GM23248 (cell line): Measurements from ENCODE around the gene DNAJC22. TPM values are rescaled to one million over a fixed set of nuclear protein-coding genes. Genes with fewer than 3 reads are reported as not detected.

Source experiments
- DNase-seq: peaks from one replicate; pipeline ENCODE4 v3.0.0-alpha.2; 2015
- H2AFZ ChIP-seq: fragments of 200-600 bp; sonication (generic); 2 replicates; pipeline ENCODE4 v1.6.1; 2016; ENCODE audit warnings: antibody characterized with exemption
- H3F3A ChIP-seq: fragments of 200-600 bp; sonication (generic); 2 replicates; pipeline ENCODE4 v1.6.1; 2016; ENCODE audit warnings: mild to moderate bottlenecking, antibody characterized with exemption, mixed run types; ENCODE audit not compliant: insufficient read depth
- H3K27ac ChIP-seq: fragments of 200-600 bp; sonication (generic); 2 replicates; pipeline ENCODE4 v1.5.1; 2016; ENCODE audit warnings: mild to moderate bottlenecking
- H3K27me3 ChIP-seq: fragments of 200-600 bp; sonication (generic); replicated peaks from 2 replicates; pipeline ENCODE4 v1.6.1; 2016; ENCODE audit warnings: mild to moderate bottlenecking; ENCODE audit not compliant: insufficient read depth
- H3K36me3 ChIP-seq: fragments of 200-600 bp; sonication (generic); 2 replicates; pipeline ENCODE4 v1.6.1; 2016; ENCODE audit warnings: low read depth, mild to moderate bottlenecking
- H3K4me1 ChIP-seq: fragments of 200-600 bp; sonication (generic); 2 replicates; pipeline ENCODE4 v1.6.1; 2016; ENCODE audit warnings: mild to moderate bottlenecking; ENCODE audit not compliant: insufficient read depth
- H3K4me2 ChIP-seq: fragments of 200-600 bp; sonication (generic); one replicate; pipeline ENCODE4 v1.6.1; 2016; ENCODE audit warnings: mild to moderate bottlenecking; ENCODE audit not compliant: unreplicated experiment
- H3K4me3 ChIP-seq: fragments of 200-600 bp; sonication (generic); 2 replicates; pipeline ENCODE4 v1.5.1; 2016; ENCODE audit warnings: mild to moderate bottlenecking
- H3K79me2 ChIP-seq: fragments of 200-600 bp; sonication (generic); 2 replicates; pipeline ENCODE4 v1.6.1; 2016; ENCODE audit warnings: mild to moderate bottlenecking; ENCODE audit not compliant: insufficient read depth
- H3K9ac ChIP-seq: fragments of 200-600 bp; sonication (generic); 2 replicates; pipeline ENCODE4 v1.6.1; 2016; ENCODE audit warnings: mild to moderate bottlenecking
- H3K9me2 ChIP-seq: fragments of 200-600 bp; sonication (generic); 2 replicates; pipeline ENCODE4 v1.6.1; 2016; ENCODE audit warnings: mixed run types, mild to moderate bottlenecking, moderate library complexity; ENCODE audit not compliant: insufficient read depth
- H3K9me3 ChIP-seq: fragments of 200-600 bp; sonication (generic); one replicate; pipeline ENCODE4 v1.6.1; 2017; ENCODE audit warnings: low read depth
- H4K20me1 ChIP-seq: fragments of 200-600 bp; sonication (generic); 2 replicates; pipeline ENCODE4 v1.6.0; 2016; ENCODE audit not compliant: insufficient read depth
- EZH2 ChIP-seq: fragments of 200-600 bp; sonication (generic); IDR thresholded peaks from 2 replicates; pipeline ENCODE4 v1.6.1; 2018; ENCODE audit warnings: antibody characterized with exemption, mild to moderate bottlenecking; ENCODE audit not compliant: insufficient read depth, poor library complexity, severe bottlenecking
- EZH2phosphoT487 ChIP-seq: fragments of 200-600 bp; sonication (generic); IDR thresholded peaks from 2 replicates; pipeline ENCODE4 v1.6.1; 2018; ENCODE audit warnings: antibody characterized with exemption, moderate library complexity, mild to moderate bottlenecking, low read depth; ENCODE audit not compliant: insufficient read depth
- WGBS, 2 experiments: methylation state at CpG; one replicate each; pipeline ENCODE4 v1.1.6; 2015 to 2017; ENCODE audit warnings: low lambda C conversion rate in 2 of 2, low coverage in 1 of 2; ENCODE audit errors: missing lambda C conversion rate in 2 of 2; 5-methylcytosine and 5-hydroxymethylcytosine counted together
- in situ Hi-C: fragments of 300-500 bp; cut with MboI; formaldehyde crosslinking; loops from 2 replicates; pipeline ENCODE4 v1.15.0; 2020
- polyA plus RNA-seq: library from polyadenylated mRNA; unstranded; fragments of >200 nt; fragmentation: Nextera tagmentation; extraction: Ambion mirVana; gene quantifications from 2 replicates; pipeline ENCODE4 v1.2.1, GENCODE V29; 2016
- total RNA-seq: library from RNA; depleted of rRNA; stranded (reverse); fragments of >200 nt; shearing (Covaris generic); gene quantifications from 2 replicates; pipeline ENCODE4 v1.2.3, GENCODE V29; 2014

Gene DNAJC22
- total and polyA plus RNA-seq, 2 experiments from 2014 or later, result 0.69 to 2.5 TPM

DNA sequence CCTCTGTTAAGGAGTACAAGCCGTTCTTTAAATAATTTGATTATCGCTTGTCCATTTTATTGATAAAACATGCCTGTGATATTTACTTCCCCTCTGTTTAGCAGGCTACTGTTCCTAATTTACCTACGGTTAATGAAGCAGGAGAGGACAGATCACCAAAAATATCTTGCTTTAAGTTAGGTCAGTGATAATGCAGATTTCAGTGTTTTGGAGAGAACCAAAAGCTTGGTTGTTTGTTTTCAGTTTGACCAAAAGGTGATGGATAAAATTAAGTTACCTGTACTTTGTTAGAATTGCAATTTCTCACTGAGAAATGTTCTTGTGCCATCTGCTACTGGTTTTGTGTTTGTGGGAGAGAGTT lies 21.5 kb downstream of the DNAJC22 start:
- peak overlapping the region; percentile 98 for H2AFZ ChIP-seq
- no peak for TF ChIP-seq EZH2phosphoT487
- TF ChIP-seq EZH2, result no peak
- no peaks in the 10 kb centered on the region for H3K9me3 ChIP-seq
- 15 to 17% methylated on average over 3 of the region's 3 CpGs for WGBS, 2 experiments
- H4K20me1 ChIP-seq, result 0 out of 2 replicates have a peak, but pooled peaks cover 4% of the 10 kb centered on the region
- peak overlapping the region; percentile 97 for H3K4me2 ChIP-seq
- H3F3A ChIP-seq, result peaks cover 33% of the 10 kb centered on the region
- H3K9ac ChIP-seq, result peak overlapping the region; percentile 96
- H3K36me3 ChIP-seq, result no peaks in the 10 kb centered on the region
- no peaks in the 10 kb centered on the region for H3K9me2 ChIP-seq
- no peaks in the 10 kb centered on the region for H3K27me3 ChIP-seq
- H3K4me3 ChIP-seq, result peak overlapping the region; percentile 82
- in situ Hi-C loops, result loop anchor here (10.0 kb wide), 1 partner anchor 137 kb away; no protein-coding TSS in a partner anchor
- H3K79me2 ChIP-seq, result peaks cover 61% of the 10 kb centered on the region
- H3K4me1 ChIP-seq, result peaks cover 27% of the 10 kb centered on the region
- DNase-seq, result peak; percentile 22
- peak overlapping the region; percentile 83 for H3K27ac ChIP-seq

DNA sequence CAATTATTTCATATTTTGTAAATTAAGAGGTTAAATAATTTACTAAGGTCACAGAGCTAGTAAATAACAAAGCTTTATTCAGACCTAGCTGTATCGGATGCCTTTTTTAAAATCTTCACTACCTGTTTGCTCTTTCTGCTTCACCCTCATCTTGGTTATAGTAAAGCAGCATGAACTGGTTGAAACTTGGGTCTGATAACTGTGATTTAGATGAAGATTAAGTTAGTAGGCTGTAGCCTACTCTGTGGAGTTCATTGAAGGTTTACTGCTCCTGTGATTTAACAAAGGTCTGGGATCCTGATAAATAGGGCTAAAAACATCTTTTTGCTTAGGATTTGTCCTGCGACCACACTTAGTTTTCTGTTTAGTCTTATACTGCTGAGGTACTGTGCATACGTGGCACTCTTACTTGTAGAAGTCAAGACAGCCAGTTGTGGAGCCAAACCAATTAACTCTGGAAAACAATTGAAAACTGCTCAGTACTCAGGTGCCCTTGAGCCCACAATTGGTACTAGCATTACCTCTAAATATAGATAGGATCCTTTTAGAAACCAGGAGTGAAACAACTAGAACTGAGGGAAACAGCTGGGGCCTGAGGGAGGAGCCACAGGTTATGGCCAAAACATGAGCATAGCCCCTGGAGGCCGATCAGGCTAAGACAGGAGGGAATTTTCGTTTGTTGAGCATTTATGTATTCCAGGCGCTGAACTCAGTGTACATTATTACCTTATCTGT lies 22.9 kb downstream of the DNAJC22 start:
- H3K9ac ChIP-seq, result no peak overlapping the region
- 0 out of 2 replicates have a peak overlapping the region, but pooled peaks have one; percentile 17 for H2AFZ ChIP-seq
- no peaks in the 10 kb centered on the region for H3K27me3 ChIP-seq
- DNase-seq, result peak; percentile 68
- H3K4me3 ChIP-seq, result peak overlapping the region; percentile 17; the same call in 1 of the 2 replicates
- 0 out of 2 replicates have a peak, but pooled peaks cover 4% of the 10 kb centered on the region for H4K20me1 ChIP-seq
- no peaks in the 10 kb centered on the region for H3K9me2 ChIP-seq
- in situ Hi-C loops, result loop anchor here (10.0 kb wide), 1 partner anchor 135 kb away; no protein-coding TSS in a partner anchor
- TF ChIP-seq EZH2phosphoT487, result no peak
- TF ChIP-seq EZH2, result no peak
- no peak overlapping the region for H3K4me2 ChIP-seq
- no peak overlapping the region for H3K27ac ChIP-seq
- no peaks in the 10 kb centered on the region for H3K36me3 ChIP-seq
- H3K9me3 ChIP-seq, result no peaks in the 10 kb centered on the region
- 50 to 53% methylated on average over 6 of the region's 6 CpGs for WGBS, 2 experiments
- H3K4me1 ChIP-seq, result peaks cover 25% of the 10 kb centered on the region
- H3K79me2 ChIP-seq, result peaks cover 75% of the 10 kb centered on the region
- H3F3A ChIP-seq, result peaks cover 28% of the 10 kb centered on the region

DNA sequence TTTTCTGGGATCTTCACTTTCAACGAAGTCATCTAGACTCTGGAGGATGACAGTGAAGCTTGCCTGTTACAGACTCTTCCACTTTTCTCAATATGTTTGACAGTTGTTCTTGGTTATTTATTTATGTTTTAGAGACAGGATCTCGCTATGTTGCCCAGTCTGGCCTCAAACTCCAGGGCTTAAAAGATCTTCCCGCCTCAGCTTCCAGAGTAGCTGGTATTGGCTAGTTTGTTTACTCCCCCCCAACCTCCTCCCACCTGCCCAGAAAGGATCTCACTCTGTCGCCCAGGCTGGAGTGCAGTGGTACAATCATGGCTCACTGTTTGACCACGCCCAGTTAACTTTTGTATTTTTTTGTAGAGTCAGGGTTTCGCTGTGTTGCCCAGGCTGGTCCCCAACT lies 23.9 kb downstream of the DNAJC22 start:
- no peaks in the 10 kb centered on the region for H3K36me3 ChIP-seq
- H3K9me3 ChIP-seq, result no peaks in the 10 kb centered on the region
- H3F3A ChIP-seq, result peaks cover 19% of the 10 kb centered on the region
- H3K9ac ChIP-seq, result no peak overlapping the region
- no peak overlapping the region for H3K27ac ChIP-seq
- no peaks in the 10 kb centered on the region for H3K27me3 ChIP-seq
- H2AFZ ChIP-seq, result no peak overlapping the region
- in situ Hi-C loops, result no loop called here
- H3K4me2 ChIP-seq, result no peak overlapping the region
- WGBS, 2 experiments, result 99% methylated on average over 6 of the region's 6 CpGs
- no peak for DNase-seq
- 0 out of 2 replicates have a peak, but pooled peaks cover 4% of the 10 kb centered on the region for H4K20me1 ChIP-seq
- peaks cover 17% of the 10 kb centered on the region for H3K4me1 ChIP-seq
- H3K9me2 ChIP-seq, result no peaks in the 10 kb centered on the region
- TF ChIP-seq EZH2 (no peak), EZH2phosphoT487 (no peak)
- no peak overlapping the region for H3K4me3 ChIP-seq
- peaks cover 83% of the 10 kb centered on the region for H3K79me2 ChIP-seq

DNA sequence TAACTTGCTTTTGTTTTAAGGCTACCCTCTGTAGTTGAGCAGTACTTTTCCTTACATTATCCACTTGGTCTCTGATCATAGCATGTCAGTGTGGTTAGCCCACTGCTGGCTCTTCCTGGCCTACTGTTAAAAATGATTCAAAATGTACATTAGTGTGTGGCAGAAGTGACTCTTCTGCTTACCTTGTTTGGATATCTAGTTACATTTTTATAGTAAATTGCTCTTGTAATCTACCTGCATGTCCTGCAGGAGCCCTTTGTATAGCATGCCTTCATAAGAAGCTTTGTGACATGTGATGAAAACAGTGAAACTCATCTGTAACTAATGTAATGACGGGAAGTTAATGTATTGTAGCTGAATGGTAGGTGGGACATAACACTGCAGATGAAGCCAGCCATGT lies 28.7 kb downstream of the DNAJC22 start:
- Histone ChIP-seq H3K9ac (no peak overlapping the region), H3K27me3 (no peaks in the 10 kb centered on the region), H3K4me2 (no peak overlapping the region), H2AFZ (no peak overlapping the region), H3F3A (no peaks in the 10 kb centered on the region), H3K4me1 (no peaks in the 10 kb centered on the region), H3K9me2 (no peaks in the 10 kb centered on the region), H3K9me3 (no peaks in the 10 kb centered on the region), H3K4me3 (no peak overlapping the region), H4K20me1 (0 out of 2 replicates have a peak, but pooled peaks cover 4% of the 10 kb centered on the region), H3K36me3 (no peaks in the 10 kb centered on the region), H3K79me2 (peaks cover 93% of the 10 kb centered on the region), H3K27ac (no peak overlapping the region)
- WGBS, 2 experiments, result 100% methylated on average over 1 of the region's 1 CpG
- in situ Hi-C loops, result no loop called here
- TF ChIP-seq EZH2, result no peak
- no peak for TF ChIP-seq EZH2phosphoT487
- DNase-seq, result no peak
